GM18526 (cell line): Measurements from ENCODE around the gene BRSK1.

Experiments
- POLR2A ChIP-seq: IDR thresholded peaks from 3 replicates; pipeline ENCODE4 v1.6.1; 2011; ENCODE audit not compliant: insufficient read length; ENCODE audit errors: extremely low read depth

Gene BRSK1

GRCh38 chr19:55358943-55359908, 75.4 kb downstream of the BRSK1 start:
- no peak for TF ChIP-seq POLR2A

GRCh38 chr19:55360902-55361301, 77.1 kb downstream of the BRSK1 start:
- TF ChIP-seq POLR2A: no peak
